HUES64 (cell line): ENCODE data around the gene TUBB2B.
A peak's percentile ranks its signal among the peaks of the same experiment; 100 is the strongest.

ENCODE experiments used
- H3K27ac ChIP-seq: 2 replicates; pipeline ENCODE4 v1.7.0; 2013; ENCODE audit warnings: low read depth, low read length, inconsistent platforms
- H3K27me3 ChIP-seq: 2 replicates; pipeline ENCODE4 v1.6.1; 2013; ENCODE audit warnings: mild to moderate bottlenecking, low read length; ENCODE audit not compliant: insufficient read depth
- H3K36me3 ChIP-seq: 2 replicates; pipeline ENCODE4 v1.6.1; 2013; ENCODE audit warnings: mild to moderate bottlenecking, low read length; ENCODE audit not compliant: insufficient read depth
- H3K4me1 ChIP-seq: 2 replicates; pipeline ENCODE4 v1.6.1; 2013; ENCODE audit warnings: mild to moderate bottlenecking, low read length, moderate library complexity; ENCODE audit not compliant: insufficient read depth
- H3K4me3 ChIP-seq: 2 replicates; pipeline ENCODE4 v1.5.1; 2013; ENCODE audit warnings: mild to moderate bottlenecking, low read length, moderate library complexity
- H3K9ac ChIP-seq: 2 replicates; pipeline ENCODE4 v1.6.1; 2013; ENCODE audit warnings: mild to moderate bottlenecking, low read depth, low read length
- H3K9me3 ChIP-seq: 2 replicates; pipeline ENCODE4 v1.6.1; 2013; ENCODE audit warnings: low read depth, low read length; ENCODE audit not compliant: insufficient read depth
- WGBS: fragments of 150-250, 120-280 bp; methylation state at CpG from one replicate; pipeline ENCODE4 v1.1.7; 2013; ENCODE audit warnings: missing lambda C conversion rate; 5-methylcytosine and 5-hydroxymethylcytosine counted together

Gene TUBB2B

DNA sequence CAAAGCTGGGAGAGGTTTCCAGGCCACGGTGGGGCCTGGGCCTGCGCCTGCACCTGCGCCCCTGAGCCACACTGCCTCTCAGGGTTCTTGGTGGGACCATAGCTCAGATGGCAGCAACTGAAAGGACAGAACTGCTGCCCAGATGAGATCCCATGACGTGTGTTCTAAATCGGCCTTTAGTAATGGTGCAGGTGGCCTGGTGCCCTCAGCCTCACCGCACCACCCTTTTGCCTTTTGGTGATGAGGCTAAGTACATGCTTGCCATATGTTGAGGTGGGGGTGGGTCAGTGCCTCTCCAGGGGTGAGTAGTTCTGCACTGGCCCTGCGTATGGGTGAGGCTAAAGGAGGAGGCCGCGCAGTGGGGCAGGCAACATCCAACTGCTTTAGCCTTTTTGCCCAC lies 38.7 kb upstream of the TUBB2B start:
- H3K27ac ChIP-seq: no peak overlapping the region
- peaks cover 71% of the 10 kb centered on the region for H3K36me3 ChIP-seq

GRCh38 chr6:3265671-3266070 lies 38.2 kb upstream of the TUBB2B start:
- Histone ChIP-seq H3K9me3 (no peaks in the 10 kb centered on the region), H3K36me3 (peaks cover 66% of the 10 kb centered on the region), H3K9ac (no peak overlapping the region), H3K27ac (no peak overlapping the region), H3K4me3 (no peak overlapping the region), H3K27me3 (no peaks in the 10 kb centered on the region), H3K4me1 (no peaks in the 10 kb centered on the region; the same call in 1 of the 2 replicates)
- 76% methylated on average over 9 of the region's 9 CpGs for WGBS

More for the DNA sequence above, 38.7 kb upstream of the TUBB2B start:
- H3K27me3 ChIP-seq: no peaks in the 10 kb centered on the region
- H3K4me1 ChIP-seq: no peaks in the 10 kb centered on the region
- no peak overlapping the region for H3K4me3 ChIP-seq
- no peak overlapping the region for H3K9ac ChIP-seq
- no peaks in the 10 kb centered on the region for H3K9me3 ChIP-seq
- WGBS: 54% methylated on average over 9 of the region's 9 CpGs

DNA sequence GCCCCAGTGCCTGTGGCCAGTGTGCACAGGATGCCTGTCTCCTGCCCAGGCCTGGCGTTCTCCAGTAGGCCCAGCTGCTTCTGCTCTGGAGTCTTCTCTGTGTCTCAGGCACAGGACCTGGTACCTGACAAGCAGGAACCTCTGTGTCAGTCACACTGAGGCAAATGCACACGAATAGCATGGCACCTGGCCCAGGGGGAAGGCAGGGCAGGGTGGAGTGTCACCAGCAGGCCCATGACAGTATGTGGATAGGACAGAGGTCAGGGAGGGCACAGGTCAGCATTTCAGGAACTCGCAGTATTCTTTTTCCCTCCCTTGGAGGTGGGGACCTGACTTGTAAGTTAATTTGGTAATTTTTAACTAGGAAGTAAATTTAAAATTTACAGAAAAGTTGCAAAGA lies 36.9 kb upstream of the TUBB2B start:
- no peak overlapping the region for H3K4me3 ChIP-seq
- no peaks in the 10 kb centered on the region for H3K9me3 ChIP-seq
- H3K27me3 ChIP-seq: no peaks in the 10 kb centered on the region
- H3K36me3 ChIP-seq: peaks cover 53% of the 10 kb centered on the region
- H3K27ac ChIP-seq: no peak overlapping the region
- no peak overlapping the region for H3K9ac ChIP-seq
- 92% methylated on average over 3 of the region's 3 CpGs for WGBS
- no peaks in the 10 kb centered on the region; the same call in 1 of the 2 replicates for H3K4me1 ChIP-seq

DNA sequence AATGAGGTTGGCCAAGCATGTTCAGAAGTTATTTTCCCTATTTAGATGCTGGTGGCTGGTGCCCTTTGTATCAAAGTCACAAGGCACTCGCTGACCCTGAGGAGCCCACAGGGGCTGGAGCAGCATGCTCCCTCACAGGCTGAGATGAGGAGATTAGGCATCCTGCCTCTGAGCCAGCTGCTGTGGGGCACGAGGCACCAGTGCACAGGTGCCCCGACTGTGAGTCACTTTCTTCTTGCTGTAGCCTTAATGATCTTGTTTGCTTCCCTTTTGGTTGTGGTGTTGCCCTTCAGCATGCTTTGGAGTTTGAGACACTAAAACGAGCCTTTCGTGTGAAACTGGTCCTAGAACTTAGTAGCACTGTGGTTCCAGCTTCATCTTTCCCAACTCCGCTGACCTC lies 35.6 kb upstream of the TUBB2B start:
- Histone ChIP-seq H3K27me3 (no peaks in the 10 kb centered on the region), H3K9ac (no peak overlapping the region), H3K9me3 (no peaks in the 10 kb centered on the region), H3K4me3 (no peak overlapping the region), H3K36me3 (peaks cover 42% of the 10 kb centered on the region), H3K27ac (no peak overlapping the region), H3K4me1 (peaks cover 5% of the 10 kb centered on the region; the same call in 1 of the 2 replicates)
- WGBS: 94% methylated on average over 6 of the region's 6 CpGs

- Histone ChIP-seq H3K27me3 (no peaks in the 10 kb centered on the region), H3K4me3 (no peak overlapping the region), H3K36me3 (peaks cover 33% of the 10 kb centered on the region), H3K9me3 (no peaks in the 10 kb centered on the region), H3K27ac (no peak overlapping the region), H3K9ac (no peak overlapping the region), H3K4me1 (peaks cover 6% of the 10 kb centered on the region; the same call in 1 of the 2 replicates)
- 72% methylated on average over 8 of the region's 8 CpGs for WGBS
Observed at GRCh38 chr6:3261921-3262320, 34.5 kb upstream of the TUBB2B start.

GRCh38 chr6:3261518-3261820 lies 34.0 kb upstream of the TUBB2B start:
- no peak overlapping the region for H3K4me3 ChIP-seq
- no peaks in the 10 kb centered on the region for H3K27me3 ChIP-seq
- H3K9me3 ChIP-seq: no peaks in the 10 kb centered on the region
- no peak overlapping the region for H3K27ac ChIP-seq
- H3K9ac ChIP-seq: no peak overlapping the region
- peaks cover 33% of the 10 kb centered on the region for H3K36me3 ChIP-seq
- WGBS: 62% methylated on average over 6 of the region's 6 CpGs
- H3K4me1 ChIP-seq: peaks cover 6% of the 10 kb centered on the region; the same call in 1 of the 2 replicates

- Histone ChIP-seq H3K27me3 (no peaks in the 10 kb centered on the region), H3K27ac (no peak overlapping the region), H3K4me3 (peak overlapping the region; percentile 31), H3K36me3 (peaks cover 33% of the 10 kb centered on the region), H3K9ac (no peak overlapping the region), H3K4me1 (peaks cover 6% of the 10 kb centered on the region; the same call in 1 of the 2 replicates), H3K9me3 (no peaks in the 10 kb centered on the region)
- WGBS: 77% methylated on average over 17 of the region's 17 CpGs
Observed at GRCh38 chr6:3260772-3261517, 33.5 kb upstream of the TUBB2B start.

- H3K4me1 ChIP-seq: peaks cover 6% of the 10 kb centered on the region; the same call in 1 of the 2 replicates
- H3K9ac ChIP-seq: no peak overlapping the region
- WGBS: 54% methylated on average over 14 of the region's 14 CpGs
- peak overlapping the region; percentile 31 for H3K4me3 ChIP-seq
- no peaks in the 10 kb centered on the region for H3K27me3 ChIP-seq
- peaks cover 28% of the 10 kb centered on the region for H3K36me3 ChIP-seq
- H3K27ac ChIP-seq: no peak overlapping the region
- no peaks in the 10 kb centered on the region for H3K9me3 ChIP-seq
Observed at GRCh38 chr6:3260296-3260695, 32.8 kb upstream of the TUBB2B start.

GRCh38 chr6:3259491-3259958 lies 32.1 kb upstream of the TUBB2B start:
- Histone ChIP-seq H3K36me3 (peaks cover 20% of the 10 kb centered on the region), H3K9ac (peak overlapping the region; percentile 86), H3K4me3 (peak overlapping the region; percentile 88), H3K9me3 (no peaks in the 10 kb centered on the region), H3K4me1 (peaks cover 6% of the 10 kb centered on the region; the same call in 1 of the 2 replicates), H3K27me3 (no peaks in the 10 kb centered on the region), H3K27ac (peak overlapping the region; percentile 51)
- under 1% methylated on average over 21 of the region's 21 CpGs for WGBS

DNA sequence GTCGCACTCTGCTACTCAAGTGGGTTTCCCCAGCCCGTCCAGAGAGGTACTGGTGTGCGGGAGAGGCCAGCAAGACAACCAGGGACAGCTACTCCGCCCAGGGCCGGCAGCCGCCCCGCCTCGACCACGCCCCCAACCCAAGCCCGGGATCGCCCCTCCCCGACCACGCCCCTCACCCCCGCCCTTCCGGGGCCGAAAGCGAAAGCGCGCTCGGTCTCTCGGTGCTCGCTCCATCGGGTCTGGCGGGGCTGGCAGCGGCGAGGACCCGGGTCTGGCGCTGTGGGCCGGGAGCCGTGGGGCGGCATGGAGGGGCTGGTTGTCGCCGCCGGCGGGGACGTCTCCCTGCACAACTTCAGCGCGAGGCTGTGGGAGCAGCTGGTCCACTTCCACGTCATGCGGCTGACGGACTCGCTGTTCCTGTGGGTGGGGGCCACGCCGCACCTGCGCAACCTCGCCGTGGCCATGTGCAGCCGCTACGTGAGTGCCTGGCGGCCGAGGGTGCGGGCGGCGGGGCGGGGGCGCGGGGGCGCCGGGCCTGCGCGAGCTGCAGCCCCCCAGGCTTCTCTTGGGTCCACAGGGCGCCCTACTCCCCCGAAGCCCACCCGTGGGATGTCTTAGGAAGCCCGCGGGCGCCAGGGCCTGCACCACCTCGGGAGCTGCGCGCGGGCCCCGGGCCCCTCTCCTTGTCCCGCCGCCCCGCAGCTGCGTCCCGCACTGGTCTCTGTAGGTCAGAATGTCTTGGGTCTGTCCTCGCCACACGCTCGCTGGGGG lies 31.5 kb upstream of the TUBB2B start, which contains the start of gene PSMG4:
Gene PSMG4 (plus strand): TSS at position 228 of the 771 bp plus-strand sequence. CDS start 76 bp downstream, at position 304.
- H3K9me3 ChIP-seq: no peaks in the 10 kb centered on the region
- peaks cover 6% of the 10 kb centered on the region; the same call in 1 of the 2 replicates for H3K4me1 ChIP-seq
- no peaks in the 10 kb centered on the region for H3K27me3 ChIP-seq
- peak within 1 kb of the TSS; percentile 88 for H3K4me3 ChIP-seq
- peak within 1 kb of the TSS; percentile 86 for H3K9ac ChIP-seq
- H3K27ac ChIP-seq: peak within 1 kb of the TSS; percentile 51
- H3K36me3 ChIP-seq: peaks cover 14% of the 10 kb centered on the region
- WGBS: under 1% methylated on average over 80 of the region's 80 CpGs

- peaks cover 6% of the 10 kb centered on the region; the same call in 1 of the 2 replicates for H3K4me1 ChIP-seq
- H3K27me3 ChIP-seq: no peaks in the 10 kb centered on the region
- H3K9me3 ChIP-seq: no peaks in the 10 kb centered on the region
- no peak overlapping the region for H3K9ac ChIP-seq
- no peak overlapping the region for H3K27ac ChIP-seq
- H3K4me3 ChIP-seq: peak overlapping the region; percentile 88
- peaks cover 8% of the 10 kb centered on the region; the same call in 1 of the 2 replicates for H3K36me3 ChIP-seq
- 64% methylated on average over 10 of the region's 12 CpGs for WGBS
Observed at GRCh38 chr6:3258201-3258600, 30.7 kb upstream of the TUBB2B start.
